SK-N-SH (cell line): ENCODE data around the gene C5orf63. TPM values are rescaled to one million over a fixed set of nuclear protein-coding genes. Genes with fewer than 3 reads are reported as not detected.
A peak's percentile ranks its signal among the peaks of the same experiment; 100 is the strongest.

Experiments used
- CTCF ChIA-PET: fragments of 300-600, 350-600 bp; formaldehyde crosslinking; extraction: SDS; loops from one replicate; lab custom pipeline; 2021; lab: Yijun Ruan, JAX
- POLR2A ChIA-PET: fragments of 350-600 bp; sonication (Branson Sonifier 250); formaldehyde crosslinking; extraction: SDS; loops from one replicate; lab custom pipeline; 2020; ENCODE audit warnings: antibody characterized with exemption, inconsistent platforms; lab: Yijun Ruan, JAX
- DNase-seq: peaks from one replicate; pipeline ENCODE4 v3.0.0; 2012
- H2AFZ ChIP-seq: fragments of 200-600 bp; sonication (generic); 2 replicates; pipeline ENCODE4 v1.8.1; 2016; ENCODE audit warnings: antibody characterized with exemption, mild to moderate bottlenecking, low read depth
- H3F3A ChIP-seq: fragments of 200-600 bp; sonication (generic); replicated peaks from 2 replicates; pipeline ENCODE3; 2016; ENCODE audit warnings: antibody characterized with exemption, mild to moderate bottlenecking; ENCODE audit not compliant: insufficient read depth
- H3K27ac ChIP-seq, 2 experiments: fragments of 200-500 bp in 1 of 2; fragments of 200-600 bp in 1 of 2; sonication (Bioruptor generic) in 1 of 2; sonication (generic), shearing (Covaris generic) in 1 of 2; 2 replicates each; pipeline versions ENCODE4 v1.5.1 to v1.6.1; 2014 to 2016; ENCODE audit warnings: low read depth in 2 of 2, inconsistent platforms in 1 of 2, low read length in 1 of 2, mild to moderate bottlenecking in 1 of 2, mixed read lengths in 1 of 2
- H3K27me3 ChIP-seq: fragments of 200-600 bp; sonication (generic), shearing (Covaris generic); 2 replicates; pipeline ENCODE4 v1.6.1; 2016; ENCODE audit warnings: mixed run types; ENCODE audit not compliant: insufficient read depth
- H3K36me3 ChIP-seq, 2 experiments: fragments of 200-500 bp in 1 of 2; fragments of 200-600 bp in 1 of 2; sonication (Bioruptor generic) in 1 of 2; sonication (generic) in 1 of 2; replicated peaks in 1 of 2; 2 replicates each; pipeline versions ENCODE3 to v1.5.1; 2014 to 2016; ENCODE audit warnings: low read length in 1 of 2, mild to moderate bottlenecking in 1 of 2; ENCODE audit not compliant: insufficient read depth in 2 of 2, control insufficient read depth in 1 of 2
- H3K4me1 ChIP-seq, 2 experiments: fragments of 200-500 bp in 1 of 2; fragments of 200-600 bp in 1 of 2; sonication (Bioruptor generic) in 1 of 2; sonication (generic), shearing (Covaris generic) in 1 of 2; 2 replicates each; pipeline versions ENCODE4 v1.5.1 to v1.6.1; 2014 to 2016; ENCODE audit warnings: low read depth in 1 of 2, low read length in 1 of 2, mixed run types in 1 of 2; ENCODE audit not compliant: insufficient read depth in 2 of 2, control insufficient read depth in 1 of 2
- H3K4me2 ChIP-seq: fragments of 200-600 bp; sonication (generic), shearing (Covaris generic); 2 replicates; pipeline ENCODE4 v1.6.1; 2017; ENCODE audit warnings: mixed run types
- H3K4me3 ChIP-seq, 2 experiments: fragments of 200-500 bp in 1 of 2; fragments of 200-600 bp in 1 of 2; sonication (Bioruptor generic) in 1 of 2; sonication (generic), shearing (Covaris generic) in 1 of 2; 2 replicates each; pipeline versions ENCODE4 v1.5.1 to v1.8.1; 2014 to 2016; ENCODE audit warnings: low read depth in 2 of 2, inconsistent platforms in 1 of 2, low read length in 1 of 2, mild to moderate bottlenecking in 1 of 2, mixed read lengths in 1 of 2, moderate library complexity in 1 of 2
- H3K79me2 ChIP-seq: fragments of 200-600 bp; sonication (generic); 2 replicates; pipeline ENCODE4 v1.8.1; 2017; ENCODE audit warnings: mild to moderate bottlenecking; ENCODE audit not compliant: insufficient read depth
- H3K9ac ChIP-seq: fragments of 200-600 bp; sonication (generic); 2 replicates; pipeline ENCODE4 v1.6.1; 2017; ENCODE audit warnings: mixed run types
- H3K9me2 ChIP-seq: fragments of 200-600 bp; sonication (generic); 2 replicates; pipeline ENCODE4 v1.6.1; 2017; ENCODE audit warnings: mixed run types
- H3K9me3 ChIP-seq: fragments of 200-600 bp; sonication (generic); 2 replicates; pipeline ENCODE4 v1.6.1; 2017; ENCODE audit warnings: mixed run types, mild to moderate bottlenecking, moderate library complexity
- H4K20me1 ChIP-seq: fragments of 200-600 bp; sonication (generic); 2 replicates; pipeline ENCODE4 v1.6.1; 2017; ENCODE audit warnings: mild to moderate bottlenecking, mixed run types; ENCODE audit not compliant: insufficient read depth
- CHD2 ChIP-seq: fragments of 150-350 bp; IDR thresholded peaks from 2 replicates; pipeline ENCODE4 v1.6.1; 2018; ENCODE audit warnings: low read length; ENCODE audit not compliant: partially characterized antibody
- FOSL2 ChIP-seq: IDR thresholded peaks from 2 replicates; pipeline ENCODE4 v1.4.0; 2012; ENCODE audit warnings: low read depth, mild to moderate bottlenecking, moderate library complexity, borderline replicate concordance
- NRF1 ChIP-seq: IDR thresholded peaks from 2 replicates; pipeline ENCODE4 v1.6.1; 2012; ENCODE audit warnings: low read depth, mild to moderate bottlenecking, low read length
- RCOR1 ChIP-seq: fragments of 150-350 bp; IDR thresholded peaks from 2 replicates; pipeline ENCODE4 v1.6.1; 2017; ENCODE audit warnings: antibody characterized with exemption, low read length
- RXRA ChIP-seq: IDR thresholded peaks from 2 replicates; pipeline ENCODE4 v1.4.0; 2012; ENCODE audit warnings: low read depth, mild to moderate bottlenecking, borderline replicate concordance
- TCF12 ChIP-seq: IDR thresholded peaks from 2 replicates; pipeline ENCODE4 v1.4.0; 2012
- TEAD4 ChIP-seq: IDR thresholded peaks from 2 replicates; pipeline ENCODE4 v1.4.0; 2012; ENCODE audit warnings: mild to moderate bottlenecking, borderline replicate concordance; ENCODE audit not compliant: insufficient read depth
- WGBS: methylation state at CpG from one replicate; pipeline ENCODE4 v1.1.6; 2017; ENCODE audit warnings: low lambda C conversion rate; 5-methylcytosine and 5-hydroxymethylcytosine counted together
- polyA plus RNA-seq, 3 experiments: library from polyadenylated mRNA; depleted of rRNA; stranded (reverse); fragments of >200 nt; gene quantifications; 2 replicates each; pipeline ENCODE4 v1.2.3, GENCODE V29; 2012
- TF ChIP-seq, protein P1 (sequence below): fragments of 200-600 bp; sonication (generic); IDR thresholded peaks from 2 replicates; pipeline ENCODE4 v1.6.1; 2017; ENCODE audit warnings: antibody characterized with exemption, mild to moderate bottlenecking, moderate library complexity
- TF ChIP-seq, protein P2 (sequence below): fragments of 150-350 bp; IDR thresholded peaks from 2 replicates; pipeline ENCODE4 v1.6.1; 2017; ENCODE audit warnings: antibody characterized with exemption, low read length, low read depth, borderline replicate concordance

C5orf63 gene
- polyA plus RNA-seq, 1 of the 3 experiments (the other 2 are of a cell fraction), result 3.6 TPM

DNA sequence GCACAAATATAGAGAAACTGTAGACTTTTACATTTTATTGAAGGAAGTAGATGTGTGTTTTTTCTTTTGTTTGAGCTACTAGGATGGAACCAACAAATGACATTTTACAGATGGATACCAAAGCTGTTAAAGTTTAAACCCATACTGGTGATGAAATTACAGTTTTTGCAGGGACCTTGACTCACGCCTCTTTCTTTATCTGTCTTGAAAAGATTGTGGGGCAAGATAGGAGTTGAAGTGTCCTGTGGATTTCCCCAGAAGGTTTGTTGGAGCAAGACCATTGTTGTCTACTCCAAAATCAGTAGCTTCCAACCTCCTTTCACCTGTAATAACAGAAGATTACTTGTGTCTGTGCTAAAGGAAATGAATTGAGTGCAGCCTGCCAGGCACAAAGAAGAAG is 4.1 kb upstream of the C5orf63 start:
- Histone ChIP-seq H3K4me3 (no peak overlapping the region), H3K9me2 (no peaks in the 10 kb centered on the region), H3K36me3 (no peaks in the 10 kb centered on the region), H3K9me3 (no peaks in the 10 kb centered on the region), H3K4me1 (peaks cover 3 to 7% of the 10 kb centered on the region in 2 experiments; a peak in 2 of 4 replicates), H3F3A (peaks cover 15% of the 10 kb centered on the region), H3K4me2 (no peak overlapping the region), H3K27ac (no peak overlapping the region), H3K27me3 (no peaks in the 10 kb centered on the region), H4K20me1 (no peaks in the 10 kb centered on the region), H3K79me2 (no peaks in the 10 kb centered on the region), H2AFZ (no peak overlapping the region), H3K9ac (no peak overlapping the region)
- ChIA-PET POLR2A (interaction anchor here (0.6 kb wide), 1 partner anchor 212 kb away, joined by 3 read pairs; no protein-coding TSS in a partner anchor), CTCF (no interaction called here)
- no peak for TF ChIP-seq FOSL2
- no peak for TF ChIP-seq CHD2
- TF ChIP-seq, protein P1, sequence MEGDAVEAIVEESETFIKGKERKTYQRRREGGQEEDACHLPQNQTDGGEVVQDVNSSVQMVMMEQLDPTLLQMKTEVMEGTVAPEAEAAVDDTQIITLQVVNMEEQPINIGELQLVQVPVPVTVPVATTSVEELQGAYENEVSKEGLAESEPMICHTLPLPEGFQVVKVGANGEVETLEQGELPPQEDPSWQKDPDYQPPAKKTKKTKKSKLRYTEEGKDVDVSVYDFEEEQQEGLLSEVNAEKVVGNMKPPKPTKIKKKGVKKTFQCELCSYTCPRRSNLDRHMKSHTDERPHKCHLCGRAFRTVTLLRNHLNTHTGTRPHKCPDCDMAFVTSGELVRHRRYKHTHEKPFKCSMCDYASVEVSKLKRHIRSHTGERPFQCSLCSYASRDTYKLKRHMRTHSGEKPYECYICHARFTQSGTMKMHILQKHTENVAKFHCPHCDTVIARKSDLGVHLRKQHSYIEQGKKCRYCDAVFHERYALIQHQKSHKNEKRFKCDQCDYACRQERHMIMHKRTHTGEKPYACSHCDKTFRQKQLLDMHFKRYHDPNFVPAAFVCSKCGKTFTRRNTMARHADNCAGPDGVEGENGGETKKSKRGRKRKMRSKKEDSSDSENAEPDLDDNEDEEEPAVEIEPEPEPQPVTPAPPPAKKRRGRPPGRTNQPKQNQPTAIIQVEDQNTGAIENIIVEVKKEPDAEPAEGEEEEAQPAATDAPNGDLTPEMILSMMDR, result no peak
- no peak for TF ChIP-seq NRF1
- TF ChIP-seq, protein P2, sequence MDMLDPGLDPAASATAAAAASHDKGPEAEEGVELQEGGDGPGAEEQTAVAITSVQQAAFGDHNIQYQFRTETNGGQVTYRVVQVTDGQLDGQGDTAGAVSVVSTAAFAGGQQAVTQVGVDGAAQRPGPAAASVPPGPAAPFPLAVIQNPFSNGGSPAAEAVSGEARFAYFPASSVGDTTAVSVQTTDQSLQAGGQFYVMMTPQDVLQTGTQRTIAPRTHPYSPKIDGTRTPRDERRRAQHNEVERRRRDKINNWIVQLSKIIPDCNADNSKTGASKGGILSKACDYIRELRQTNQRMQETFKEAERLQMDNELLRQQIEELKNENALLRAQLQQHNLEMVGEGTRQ, result no peak
- no peak for TF ChIP-seq TEAD4
- DNase-seq, result no peak
- WGBS, result 80% methylated on average over 1 of the region's 1 CpG

DNA sequence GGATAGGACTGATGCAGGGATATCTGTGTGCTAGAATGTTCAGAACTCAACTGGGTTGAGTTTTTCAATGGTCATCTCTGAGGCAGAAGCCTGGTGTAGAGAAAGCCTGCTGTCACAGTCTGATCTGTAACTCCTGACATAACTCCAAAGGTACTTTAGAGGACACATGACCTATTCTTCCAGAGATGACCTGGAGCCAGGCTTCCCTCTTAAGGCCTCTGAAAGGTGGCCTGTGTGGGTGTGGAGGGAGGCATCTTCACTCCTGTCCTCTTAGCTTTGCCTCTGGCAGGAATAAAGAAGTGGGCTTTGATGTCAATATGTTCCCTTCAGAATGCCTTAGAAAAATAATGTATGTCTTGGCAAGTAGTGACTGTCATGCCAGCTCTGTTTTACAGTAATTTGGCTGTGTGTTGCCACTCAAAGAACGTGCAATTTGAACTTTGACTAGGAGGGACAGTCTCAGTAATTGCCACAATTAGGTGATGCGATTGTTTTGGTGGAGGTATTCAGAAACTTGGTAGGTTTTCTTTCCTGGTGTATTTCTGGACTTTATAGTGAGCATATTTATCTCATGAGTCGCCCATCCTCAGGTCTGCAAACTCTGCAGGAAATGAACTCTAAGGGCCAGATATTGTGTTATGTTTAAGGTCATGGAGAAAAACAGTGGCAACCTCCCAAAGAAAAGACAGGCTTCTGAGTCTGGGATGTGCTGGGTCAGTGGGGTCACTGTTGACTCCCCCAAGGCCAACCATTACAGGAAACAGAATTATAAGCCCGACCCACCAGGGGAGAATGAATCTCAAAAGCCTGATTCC is 3.2 kb upstream of the C5orf63 start:
- Histone ChIP-seq H2AFZ (no peak overlapping the region), H3K79me2 (no peaks in the 10 kb centered on the region), H3K4me2 (no peak overlapping the region), H3F3A (peaks cover 15% of the 10 kb centered on the region), H3K9me2 (no peaks in the 10 kb centered on the region), H3K27me3 (no peaks in the 10 kb centered on the region), H3K36me3 (no peaks in the 10 kb centered on the region), H3K9me3 (no peaks in the 10 kb centered on the region), H4K20me1 (no peaks in the 10 kb centered on the region), H3K9ac (no peak overlapping the region), H3K4me3 (no peak overlapping the region), H3K27ac (no peak overlapping the region), H3K4me1 (peaks cover 3 to 7% of the 10 kb centered on the region in 2 experiments; a peak in 2 of 4 replicates)
- no peak for DNase-seq
- TF ChIP-seq RCOR1 (no peak), RXRA (0 out of 2 replicates have a peak, but pooled peaks have one; percentile 14), FOSL2 (peak; percentile 46; the same call in 1 of the 2 replicates), TCF12 (no peak)
- WGBS, result 63% methylated on average over 4 of the region's 4 CpGs
- ChIA-PET POLR2A (no interaction called here), CTCF (no interaction called here)
